Hindlimb muscle (tissue), 1 donor: ENCODE data around the gene TARBP2. TPM values are rescaled to one million over a fixed set of nuclear protein-coding genes. Genes with fewer than 3 reads are reported as not detected.
"Not testable (repeated sequence)": the region's sequence is repeated elsewhere in the genome, so short reads cannot be mapped to it uniquely, and the experiment has no call there.

Experiments
- DNase-seq: peaks from one replicate; pipeline ENCODE4 v3.0.0-alpha.2; 2013
- polyA plus RNA-seq: library from polyadenylated mRNA; unstranded; fragments of 120-200 nt; gene quantifications from one replicate; pipeline ENCODE4 v1.2.1, GENCODE V29; 2013; ENCODE audit not compliant: insufficient read length

The TARBP2 gene
- polyA plus RNA-seq, 1 donor, result 24.7 TPM

DNA sequence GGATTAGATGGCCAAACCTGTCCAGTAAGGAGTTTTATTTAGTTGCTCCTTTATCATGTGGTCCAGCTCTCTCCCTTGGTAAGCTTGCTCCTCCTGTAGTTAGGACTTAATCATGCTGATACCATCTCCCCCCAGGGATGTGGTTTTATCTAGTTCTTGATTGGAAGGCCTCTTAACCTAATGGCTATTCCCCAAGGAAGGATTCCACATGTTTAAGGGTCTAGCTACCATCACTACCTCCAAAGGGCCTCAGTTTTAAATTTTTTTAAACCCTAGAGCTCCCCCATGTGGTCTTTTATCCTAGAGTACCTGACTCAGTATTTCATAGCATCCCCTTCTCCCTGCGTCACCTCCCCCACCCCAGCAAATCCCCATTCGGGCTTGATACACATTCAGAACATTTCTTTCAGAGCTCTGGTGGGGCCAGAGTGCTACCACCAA is 24.3 kb upstream of the TARBP2 start:
- no peak for DNase-seq

GRCh38 chr12:53478865-53479264 is 22.2 kb upstream of the TARBP2 start:
- no peak for DNase-seq

- DNase-seq, result no peak
Observed at GRCh38 chr12:53479331-53479730, 21.8 kb upstream of the TARBP2 start.

- DNase-seq, result no peak
Observed at GRCh38 chr12:53480491-53481442, 20.3 kb upstream of the TARBP2 start.

- not testable (repeated sequence) for DNase-seq
Observed at GRCh38 chr12:53481458-53481857, 19.6 kb upstream of the TARBP2 start.

- no peak for DNase-seq
Observed at GRCh38 chr12:53481939-53482586, 19.0 kb upstream of the TARBP2 start.

DNA sequence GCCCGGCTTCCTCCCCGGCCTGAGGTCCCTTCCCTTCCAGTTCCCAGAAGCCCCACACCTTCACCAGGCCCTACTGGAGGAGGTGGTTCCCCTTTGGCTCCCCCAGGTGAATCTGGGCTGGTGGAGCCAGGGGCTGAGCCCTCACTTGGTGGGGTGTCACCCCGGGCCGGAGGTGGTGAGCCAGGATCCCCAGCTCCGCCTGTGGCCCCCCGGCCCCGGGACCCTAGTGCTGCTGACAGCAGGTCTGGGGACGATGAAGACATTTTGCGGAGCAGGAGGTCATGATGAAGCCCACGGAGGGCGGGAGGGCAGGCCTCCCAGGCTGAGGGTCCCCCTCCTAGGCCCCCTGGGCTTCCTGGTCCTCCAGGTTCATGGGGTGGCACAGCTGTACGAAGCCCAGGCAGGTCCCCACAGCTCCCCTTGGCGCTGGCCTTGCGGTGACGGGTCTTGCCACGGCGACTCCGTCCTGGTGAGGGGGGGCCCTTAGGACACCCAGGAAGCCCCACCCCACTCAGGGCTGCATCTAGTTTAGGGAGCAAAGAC is 18.4 kb upstream of the TARBP2 start:
- no peak for DNase-seq

DNA sequence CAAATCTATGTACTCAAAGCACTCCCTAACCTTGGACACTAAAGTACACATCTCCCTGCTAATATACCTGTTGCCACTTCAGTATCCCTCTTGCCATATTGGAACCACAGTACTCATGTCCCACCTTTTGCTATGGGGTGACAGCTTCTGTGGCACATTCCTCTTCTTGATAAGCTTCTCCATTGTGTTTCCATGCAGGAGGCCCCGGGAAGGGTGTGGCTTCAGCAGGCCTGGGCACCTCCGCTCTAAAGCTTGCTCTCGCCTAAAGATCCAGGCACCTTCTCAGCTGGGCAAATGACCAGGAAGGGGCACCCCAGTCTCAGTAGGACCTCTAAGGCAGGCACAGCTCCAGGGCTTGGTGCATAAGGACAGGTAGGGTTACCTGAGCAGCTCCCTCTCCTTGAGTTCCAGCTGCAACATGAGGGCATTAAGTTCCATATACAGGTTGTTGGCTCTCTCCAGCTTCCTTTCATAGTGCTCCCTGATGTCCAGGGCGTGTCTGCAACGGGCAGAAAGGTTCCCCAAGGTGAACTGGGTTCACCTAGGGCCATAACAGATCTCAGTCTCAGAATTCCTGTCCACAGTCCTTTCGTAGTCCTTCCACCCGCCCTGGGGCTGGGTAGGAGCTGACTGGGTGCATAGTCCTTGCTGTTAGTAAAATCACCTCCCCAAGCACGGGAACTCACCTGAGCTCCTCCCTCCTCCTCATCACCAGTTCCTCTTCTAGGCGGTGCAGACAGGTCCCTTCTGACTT is 17.7 kb upstream of the TARBP2 start:
- DNase-seq, result no peak

DNA sequence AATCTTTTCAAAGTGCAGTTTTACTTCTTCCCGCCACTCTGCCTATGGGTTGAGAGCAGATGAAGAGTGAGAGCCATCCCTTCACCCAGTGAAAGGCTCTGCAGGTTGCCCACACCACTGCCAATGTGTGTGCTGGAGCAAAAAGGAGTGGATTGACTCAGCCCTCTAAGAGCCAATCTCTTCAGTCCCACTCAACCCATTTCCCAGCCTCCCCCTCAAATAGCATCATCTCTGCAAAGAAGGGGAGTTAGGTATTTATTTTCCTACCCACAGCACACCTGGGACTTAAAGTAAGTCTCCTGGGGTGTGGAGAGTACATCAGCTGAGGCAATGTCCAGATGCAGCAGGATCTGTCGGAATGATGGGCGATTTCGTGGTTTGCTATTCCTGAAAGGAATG is 17.1 kb upstream of the TARBP2 start:
- no peak for DNase-seq

GRCh38 chr12:53484686-53485575 is 16.2 kb upstream of the TARBP2 start:
- no peak for DNase-seq

DNA sequence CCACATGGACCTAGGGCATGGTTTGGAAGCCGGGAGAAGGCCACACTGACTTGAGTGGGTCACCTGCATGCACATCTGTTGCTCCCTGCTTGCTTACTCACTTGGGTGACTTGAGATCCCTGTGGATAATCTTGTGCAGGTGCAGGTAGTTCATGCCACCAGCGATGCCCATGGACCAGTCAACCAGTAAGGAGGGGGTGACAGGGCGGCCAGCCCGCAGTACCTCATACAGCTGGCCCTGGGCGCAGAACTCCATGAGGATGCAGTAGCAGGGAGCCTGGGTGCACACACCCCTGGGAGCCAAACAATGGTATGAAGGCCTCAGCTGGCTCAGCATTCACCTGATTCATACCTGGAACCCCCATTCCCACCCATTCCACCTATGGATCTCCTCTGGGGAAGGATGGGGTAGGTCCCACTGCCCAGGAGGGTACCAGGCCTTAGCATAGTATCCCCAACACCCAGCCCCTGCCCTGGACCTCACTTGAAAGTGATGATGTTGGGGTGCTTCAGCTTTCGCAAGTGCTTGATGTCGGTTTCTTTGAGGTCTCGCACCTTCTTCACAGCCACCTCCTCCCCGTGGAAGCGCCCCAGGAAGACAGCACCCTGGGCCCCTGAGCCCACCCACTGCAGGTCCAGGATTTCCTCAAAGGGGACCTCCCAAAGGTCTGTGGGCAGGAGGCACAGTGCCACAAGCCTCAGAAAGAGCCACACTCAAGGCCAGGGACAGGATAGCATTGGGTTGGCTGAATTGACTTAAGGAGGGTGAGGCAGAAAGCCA is 14.9 kb upstream of the TARBP2 start:
- no peak for DNase-seq

- DNase-seq, result no peak
Observed at GRCh38 chr12:53486736-53487487, 14.2 kb upstream of the TARBP2 start.

- DNase-seq, result no peak
Observed at GRCh38 chr12:53489242-53489864, 11.7 kb upstream of the TARBP2 start.

DNA sequence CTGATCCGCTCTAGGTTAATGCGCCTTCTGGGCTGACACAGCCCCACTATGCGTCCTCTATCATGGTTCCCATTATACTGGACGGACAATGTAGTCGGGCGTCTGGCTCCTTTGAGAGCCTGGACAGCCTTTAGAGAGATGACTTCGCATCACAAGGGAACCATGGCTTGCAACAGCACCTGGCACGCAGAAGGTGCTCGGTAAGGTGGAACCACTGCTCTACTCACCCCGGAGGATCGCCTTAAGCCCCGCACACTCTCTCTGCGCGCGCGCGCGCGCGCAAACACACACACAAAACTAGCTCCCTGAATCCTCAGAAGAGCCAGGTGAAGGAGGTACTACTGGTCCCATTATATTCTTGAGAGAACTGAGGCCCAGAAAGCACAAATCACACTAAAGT is 8.9 kb upstream of the TARBP2 start:
- DNase-seq, result no peak

- DNase-seq, result peak; percentile 96
Observed at GRCh38 chr12:53492830-53493609, 8.1 kb upstream of the TARBP2 start.

DNA sequence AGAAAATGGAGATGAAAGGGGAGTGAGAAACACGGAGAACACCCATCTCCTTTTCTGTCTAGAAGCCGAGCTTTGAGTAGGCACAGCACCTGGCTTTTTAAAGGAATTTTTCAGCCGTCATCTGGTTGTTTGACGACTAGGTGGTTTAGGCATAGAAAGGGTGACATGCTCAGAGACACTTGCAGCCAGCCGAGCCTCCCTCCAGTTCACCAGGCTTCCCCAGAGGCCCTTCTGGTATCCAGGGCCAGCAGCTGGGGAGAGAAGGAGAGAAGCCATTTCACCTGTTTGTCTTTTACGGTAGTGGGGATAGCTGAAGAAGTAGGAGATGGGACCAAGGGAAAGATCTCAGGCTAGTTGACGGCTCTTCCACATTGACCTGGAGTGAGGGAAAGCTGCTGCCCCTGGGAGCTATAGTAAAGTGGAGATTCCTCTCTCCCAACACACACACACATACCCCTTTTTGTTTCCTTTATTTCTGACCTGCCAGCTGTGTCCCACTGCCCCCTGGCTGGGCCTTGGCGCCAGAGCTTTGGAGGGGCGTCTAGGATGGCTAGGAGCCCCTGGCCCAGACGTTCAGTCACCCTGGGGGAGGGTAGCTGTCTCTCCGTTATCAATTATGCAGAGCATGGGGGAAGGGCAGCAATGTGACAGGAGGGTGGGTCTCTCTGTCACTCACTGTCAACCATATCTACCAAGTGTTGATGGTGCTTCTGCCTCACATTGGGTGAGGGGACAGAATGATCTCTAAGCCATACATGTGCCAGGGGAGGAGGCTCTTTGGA is 7.3 kb upstream of the TARBP2 start:
- no peak for DNase-seq

DNA sequence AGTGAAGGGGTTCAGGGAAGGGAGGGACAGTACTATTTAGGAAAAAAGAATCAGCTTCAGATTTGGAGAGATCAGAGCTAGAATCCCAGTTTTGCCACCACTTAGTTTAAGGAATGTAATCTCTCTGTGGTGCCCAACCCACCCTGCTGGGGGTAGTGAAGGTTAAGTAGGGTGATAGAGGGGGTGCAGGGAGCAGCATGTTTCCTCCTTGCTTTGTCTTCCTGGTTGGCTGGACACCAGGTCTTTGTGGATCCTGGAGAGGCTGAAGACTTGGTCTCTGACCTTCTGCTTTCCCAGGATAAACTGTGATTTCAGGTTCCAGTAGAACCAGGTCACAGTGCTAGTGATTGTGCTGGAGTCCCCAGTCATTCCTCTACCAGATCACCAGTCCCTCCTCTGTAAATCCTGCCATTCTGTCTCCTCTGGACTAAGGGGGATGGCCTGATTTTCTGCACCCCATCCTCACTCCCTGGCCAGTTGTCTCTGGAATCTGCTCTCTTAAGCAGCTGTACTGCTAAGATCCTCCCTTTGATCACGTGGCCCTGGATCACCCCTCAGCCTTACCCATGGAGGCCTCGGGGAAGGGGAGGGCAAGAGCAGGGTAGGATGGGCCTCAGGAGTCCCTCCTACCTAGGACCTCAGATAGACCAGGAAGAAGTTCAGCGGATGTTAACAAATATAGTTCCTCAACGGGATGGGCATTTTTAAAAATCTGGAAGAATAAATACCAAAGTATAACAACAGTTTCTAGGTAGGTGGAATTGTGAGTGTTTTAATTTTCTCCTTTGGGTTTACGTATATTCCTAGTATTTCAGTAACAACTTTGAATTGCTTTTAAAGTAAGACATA is 5.0 kb upstream of the TARBP2 start:
- DNase-seq, result peak; percentile 74
